Body of pancreas (tissue), 4 donors: ENCODE measurements around the gene CCDC85C. TPM values are rescaled to one million over a fixed set of nuclear protein-coding genes. Genes with fewer than 3 reads are reported as not detected.

Experiments
- ATAC-seq: fragments of 150-250 bp; one replicate; pipeline ENCODE4 v1.9.1; 2016
- DNase-seq, 4 donors: peaks; one replicate each; pipeline ENCODE4 v3.0.0-alpha.2; 2019
- H3K27ac ChIP-seq, 4 donors: fragments of 200-600 bp; sonication (generic); 1 replicate in 3 of 4; 2 replicates in 1 of 4; pipeline versions ENCODE4 v1.5.1 to v1.6.1; 2016 to 2019; ENCODE audit warnings: mild to moderate bottlenecking in 1 of 4, mixed read lengths in 1 of 4, moderate library complexity in 1 of 4
- H3K27me3 ChIP-seq, 2 donors: fragments of 200-600 bp; sonication (generic); one replicate each; pipeline ENCODE4 v1.6.0; 2016; ENCODE audit warnings: mild to moderate bottlenecking in 1 of 2
- H3K36me3 ChIP-seq, 2 donors: fragments of 200-600 bp; sonication (generic); replicated peaks in 1 of 2; 2 replicates each; pipeline ENCODE4 v1.5.1; 2016; ENCODE audit warnings: low read depth in 2 of 2; ENCODE audit not compliant: insufficient read depth in 1 of 2
- H3K4me1 ChIP-seq: fragments of 200-600 bp; sonication (generic); one replicate; pipeline ENCODE4 v1.6.0; 2016
- H3K4me3 ChIP-seq, 2 donors: fragments of 200-600 bp; sonication (generic); 1 replicate in 1 of 2; 2 replicates in 1 of 2; pipeline ENCODE4 v1.5.1; 2016 to 2019
- H3K9me3 ChIP-seq, 3 donors: fragments of 200-600 bp; sonication (generic); 1 replicate in 2 of 3; 2 replicates in 1 of 3; pipeline ENCODE4 v1.5.1; 2016
- CTCF ChIP-seq, 7 experiments: fragments of 450-650 bp in 4 of 7; fragments of 200-600 bp in 3 of 7; sonication (generic) in 3 of 7; IDR thresholded peaks; one replicate each; pipeline ENCODE4 v1.5.1; 2016 to 2019; ENCODE audit warnings: antibody characterized with exemption in 7 of 7
- POLR2A ChIP-seq, 3 donors: fragments of 450-650 bp; IDR thresholded peaks; one replicate each; pipeline ENCODE4 v1.6.1; 2016; ENCODE audit warnings: antibody characterized with exemption in 3 of 3, mild to moderate bottlenecking in 2 of 3
- WGBS, 2 donors: methylation state at CpG; one replicate each; pipeline ENCODE4 v1.1.5; 2017; 5-methylcytosine and 5-hydroxymethylcytosine counted together
- intact Hi-C: fragments of 100-400 bp; cut with DNase I; formaldehyde crosslinking; loops from one replicate; pipeline ENCODE4 v1.15.1; 2023
- total RNA-seq, 2 donors: library from RNA; depleted of rRNA; stranded (reverse); fragments of >200 nt; gene quantifications; one replicate each; pipeline ENCODE4 v1.1.0, GENCODE V29; 2016

CCDC85C gene
- total RNA-seq, 2 donors from 2014 or later, result 8.9 to 10.1 TPM

- no peak overlapping the region for H3K4me3 ChIP-seq
- no peak for DNase-seq
- H3K9me3 ChIP-seq, result no peaks in the 10 kb centered on the region
- H3K4me1 ChIP-seq, result peaks cover 91% of the 10 kb centered on the region
- WGBS, 2 donors, result 48 to 60% methylated on average over 8 to 9 of the region's 9 CpGs
- H3K27me3 ChIP-seq, result no peaks in the 10 kb centered on the region
- intact Hi-C loops, result no loop called here
- no peak for ATAC-seq
- H3K36me3 ChIP-seq, result no peaks in the 10 kb centered on the region
- TF ChIP-seq CTCF (IDR thresholded peaks at IDR 0.05) (no peak), POLR2A (IDR thresholded peaks at IDR 0.05) (no peak)
- peak overlapping the region in 1 of 4 donors; percentile 30 for H3K27ac ChIP-seq
Measured at GRCh38 chr14:99593971-99594841, 9.8 kb downstream of the CCDC85C start.

GRCh38 chr14:99592933-99593753 is 10.9 kb downstream of the CCDC85C start:
- intact Hi-C loops, result no loop called here
- Histone ChIP-seq H3K4me3 (no peak overlapping the region), H3K27me3 (no peaks in the 10 kb centered on the region), H3K36me3 (no peaks in the 10 kb centered on the region), H3K4me1 (peaks cover 89% of the 10 kb centered on the region), H3K9me3 (no peaks in the 10 kb centered on the region), H3K27ac (peak overlapping the region in 1 of 4 donors; percentile 36)
- DNase-seq (no peak), ATAC-seq (no peak)
- TF ChIP-seq CTCF (IDR thresholded peaks at IDR 0.05) (no peak), POLR2A (IDR thresholded peaks at IDR 0.05) (no peak)
- WGBS, 2 donors, result 81 to 90% methylated on average over 26 to 36 of the region's 36 CpGs

- Histone ChIP-seq H3K36me3 (no peaks in the 10 kb centered on the region), H3K4me3 (no peak overlapping the region), H3K27ac (peak overlapping the region in 1 of 4 donors; percentile 36), H3K4me1 (peaks cover 88% of the 10 kb centered on the region), H3K27me3 (no peaks in the 10 kb centered on the region), H3K9me3 (no peaks in the 10 kb centered on the region)
- no peak for ATAC-seq
- no peak for DNase-seq
- no peak for TF ChIP-seq CTCF (IDR thresholded peaks at IDR 0.05)
- TF ChIP-seq POLR2A (IDR thresholded peaks at IDR 0.05), result no peak
- 63 to 71% methylated on average over 2 of the region's 2 CpGs for WGBS, 2 donors
- intact Hi-C loops, result no loop called here
Measured at GRCh38 chr14:99592394-99592793, 11.6 kb downstream of the CCDC85C start.

GRCh38 chr14:99590746-99591555 is 13.1 kb downstream of the CCDC85C start:
- H3K36me3 ChIP-seq, result no peaks in the 10 kb centered on the region
- TF ChIP-seq POLR2A (IDR thresholded peaks at IDR 0.05) (no peak), CTCF (IDR thresholded peaks at IDR 0.05) (peak in 1 of 7 experiments; percentile 4)
- no peak overlapping the region for H3K27ac ChIP-seq
- intact Hi-C loops, result no loop called here
- H3K4me3 ChIP-seq, result no peak overlapping the region
- H3K9me3 ChIP-seq, result no peaks in the 10 kb centered on the region
- WGBS, 2 donors, result 64 to 70% methylated on average over 22 to 28 of the region's 28 CpGs
- DNase-seq (peak in 2 of 4 donors; percentile 33 to 43), ATAC-seq (peak; percentile 14)
- no peaks in the 10 kb centered on the region for H3K27me3 ChIP-seq
- H3K4me1 ChIP-seq, result peaks cover 78% of the 10 kb centered on the region
